ENCODE data around the gene NME4. TPM values are rescaled to one million over a fixed set of nuclear protein-coding genes. Genes with fewer than 3 reads are reported as not detected.
"Not testable (repeated sequence)": the region's sequence is repeated elsewhere in the genome, so short reads cannot be mapped to it uniquely, and the experiment has no call there.

NME4 gene
- 101 TPM for total RNA-seq
- long read RNA-seq, transcript NME4-201 (5 exons, 995 nt), result major isoform, 65 of 93 reads
- long read RNA-seq, partial matches to known transcripts, result 8 of 93 reads
- long read RNA-seq, other reads (novel, unspliced or antisense), result 11 of 93 reads

DNA sequence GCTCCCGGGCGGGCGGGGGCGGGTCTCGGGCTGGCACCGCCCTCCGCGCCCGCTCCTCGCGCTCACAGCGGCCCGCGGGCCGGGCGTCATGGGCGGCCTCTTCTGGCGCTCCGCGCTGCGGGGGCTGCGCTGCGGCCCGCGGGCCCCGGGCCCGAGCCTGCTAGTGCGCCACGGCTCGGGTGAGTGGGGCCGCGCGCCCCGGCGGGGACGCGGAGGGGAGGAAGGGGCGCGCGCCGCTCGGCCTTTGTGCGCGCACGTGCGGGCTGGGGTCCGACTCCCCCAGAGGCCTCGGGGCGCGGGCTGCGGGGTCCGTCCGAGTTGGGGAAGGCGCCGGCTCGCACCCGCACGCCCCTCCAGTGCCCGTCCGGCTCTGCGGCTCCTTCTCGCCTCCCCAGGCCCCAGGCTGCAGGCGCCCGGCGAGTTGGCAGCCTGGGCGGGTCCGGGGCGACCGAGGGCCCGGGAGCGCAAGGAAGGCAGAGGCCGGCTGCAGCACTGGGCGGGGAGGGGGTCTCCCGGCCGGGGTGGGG lies at the start of gene NME4:
Gene NME4, plus strand, starts transcription at position 65 of the 527 bp plus-strand sequence. Its CDS starts 24 bp downstream, at position 89.
- Histone ChIP-seq H3K36me3 (peaks cover 6% of the 10 kb centered on the region), H3K27me3 (ENCODE audit: low read depth) (no peaks in the 10 kb centered on the region), H3K4me1 (peaks cover 35% of the 10 kb centered on the region), H3K9me3 (replicated peaks) (no peaks in the 10 kb centered on the region), H3K4me3 (peak within 1 kb of the TSS; percentile 75), H3K27ac (replicated peaks) (peak within 1 kb of the TSS; percentile 91)
- intact Hi-C loops (cut with micrococcal nuclease), result no loop called here
- no peak for TF ChIP-seq CTCF (IDR thresholded peaks at IDR 0.05; ENCODE audit: borderline replicate concordance)
- DNase-seq, result no peak

DNA sequence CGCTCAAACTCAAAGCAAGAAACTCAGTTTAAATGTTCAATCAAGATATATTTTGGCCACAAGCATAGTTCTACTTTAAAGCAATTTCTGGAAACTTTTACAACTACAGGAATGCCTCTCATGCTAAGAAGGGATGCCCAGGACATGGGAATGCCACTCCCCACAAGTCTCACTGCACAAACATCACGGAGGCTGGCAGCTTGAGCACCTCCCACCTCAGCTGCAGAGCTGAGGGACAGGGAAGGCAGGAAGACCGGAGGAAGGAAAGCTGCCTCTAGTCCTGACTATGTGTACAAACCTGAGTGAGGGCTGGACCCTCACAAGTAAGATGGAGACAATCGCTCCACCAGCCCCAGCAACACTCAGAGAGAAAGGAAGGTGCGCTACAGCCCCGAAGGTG lies 49.8 kb upstream of the NME4 start:
- H3K4me1 ChIP-seq, result peaks cover 27% of the 10 kb centered on the region
- no peak overlapping the region for H3K27ac ChIP-seq (replicated peaks)
- intact Hi-C loops (cut with micrococcal nuclease), result no loop called here
- H3K27me3 ChIP-seq (ENCODE audit: low read depth), result no peaks in the 10 kb centered on the region
- H3K4me3 ChIP-seq, result no peak overlapping the region
- no peak for DNase-seq
- no peak for TF ChIP-seq CTCF (IDR thresholded peaks at IDR 0.05; ENCODE audit: borderline replicate concordance)
- no peaks in the 10 kb centered on the region for H3K9me3 ChIP-seq (replicated peaks)
- H3K36me3 ChIP-seq, result peaks cover 23% of the 10 kb centered on the region

DNA sequence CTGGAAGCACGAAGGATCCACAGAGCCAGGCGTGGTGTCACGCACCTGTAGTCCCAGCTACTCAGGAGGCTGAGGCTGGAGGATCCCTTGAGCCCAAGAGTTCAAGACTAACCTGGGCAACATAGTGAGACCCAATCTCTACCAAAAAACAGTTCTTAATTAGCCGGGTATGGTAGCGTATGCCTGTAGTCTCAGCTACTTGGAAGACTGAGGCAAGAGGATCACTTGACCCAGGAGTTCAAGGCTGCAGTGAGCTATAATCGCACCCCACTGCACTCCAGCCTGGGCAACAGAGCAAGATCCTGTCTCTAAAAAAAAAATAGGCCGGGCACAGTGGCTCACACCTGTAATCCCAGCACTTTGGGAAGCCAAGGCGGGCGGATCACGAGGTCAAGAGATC lies 48.5 kb upstream of the NME4 start:
- H3K27me3 ChIP-seq (ENCODE audit: low read depth); H3K9me3 ChIP-seq (replicated peaks); intact Hi-C loops (cut with micrococcal nuclease); H3K4me3 ChIP-seq; H3K27ac ChIP-seq (replicated peaks); DNase-seq: not testable (repeated sequence)
- peaks cover 23% of the 10 kb centered on the region for H3K36me3 ChIP-seq
- H3K4me1 ChIP-seq, result peaks cover 32% of the 10 kb centered on the region

DNA sequence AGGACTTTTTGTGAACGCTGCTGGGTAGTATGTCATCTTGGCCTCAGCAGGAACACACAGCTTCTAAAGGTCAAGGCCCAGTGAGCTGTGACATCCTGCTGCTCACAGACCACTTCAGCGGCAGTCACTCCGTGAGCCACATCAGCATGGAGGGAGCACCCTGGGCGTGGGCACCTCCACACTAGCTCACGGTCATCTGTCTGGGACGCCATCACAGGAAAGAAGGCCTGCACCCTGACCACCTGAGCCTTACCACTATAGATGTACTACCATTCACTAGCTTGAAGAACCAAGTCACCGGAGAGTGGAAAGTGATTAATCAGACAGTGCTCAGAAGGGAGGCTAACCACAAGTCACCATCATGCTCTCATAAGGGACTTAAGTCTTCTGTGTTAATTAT lies 47.8 kb upstream of the NME4 start:
- H3K9me3 ChIP-seq (replicated peaks), result no peaks in the 10 kb centered on the region
- no peak overlapping the region for H3K4me3 ChIP-seq
- no peak for DNase-seq
- H3K27ac ChIP-seq (replicated peaks), result no peak overlapping the region
- intact Hi-C loops (cut with micrococcal nuclease), result no loop called here
- H3K27me3 ChIP-seq (ENCODE audit: low read depth), result no peaks in the 10 kb centered on the region
- peaks cover 23% of the 10 kb centered on the region for H3K36me3 ChIP-seq
- no peak for TF ChIP-seq CTCF (IDR thresholded peaks at IDR 0.05; ENCODE audit: borderline replicate concordance)
- H3K4me1 ChIP-seq, result peaks cover 32% of the 10 kb centered on the region

DNA sequence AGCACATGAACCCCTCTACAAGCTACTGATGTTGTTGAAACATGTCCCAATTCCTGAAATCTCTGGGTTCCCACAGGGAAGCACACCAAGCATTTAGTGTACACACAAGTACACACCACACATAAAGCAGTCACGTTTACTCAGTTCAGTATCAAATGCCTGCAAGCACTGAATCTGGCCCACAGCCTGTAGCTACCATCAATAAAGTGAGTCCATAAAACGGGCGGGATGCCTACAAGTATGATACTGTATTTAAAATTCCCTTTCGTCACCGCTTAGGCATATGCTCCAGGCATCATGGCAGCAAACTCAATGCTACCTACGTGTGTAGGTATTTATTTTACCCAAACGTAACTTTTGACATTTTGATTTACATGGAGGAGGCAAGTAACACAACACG lies 46.8 kb upstream of the NME4 start:
- Histone ChIP-seq H3K27ac (replicated peaks) (no peak overlapping the region), H3K27me3 (ENCODE audit: low read depth) (no peaks in the 10 kb centered on the region), H3K36me3 (peaks cover 14% of the 10 kb centered on the region), H3K4me3 (no peak overlapping the region), H3K4me1 (peaks cover 29% of the 10 kb centered on the region), H3K9me3 (replicated peaks) (no peaks in the 10 kb centered on the region)
- no peak for TF ChIP-seq CTCF (IDR thresholded peaks at IDR 0.05; ENCODE audit: borderline replicate concordance)
- intact Hi-C loops (cut with micrococcal nuclease), result loop anchor here (10.0 kb wide), 1 partner anchor 125 kb away; the partner anchor contains the start of gene LUC7L
- DNase-seq, result no peak

- no peaks in the 10 kb centered on the region for H3K27me3 ChIP-seq (ENCODE audit: low read depth)
- H3K4me1 ChIP-seq, result peaks cover 18% of the 10 kb centered on the region
- peak; percentile 41 for DNase-seq
- H3K4me3 ChIP-seq, result peak overlapping the region; percentile 80
- no peak for TF ChIP-seq CTCF (IDR thresholded peaks at IDR 0.05; ENCODE audit: borderline replicate concordance)
- H3K9me3 ChIP-seq (replicated peaks), result no peaks in the 10 kb centered on the region
- intact Hi-C loops (cut with micrococcal nuclease), result loop anchor here (10.0 kb wide), 1 partner anchor 127 kb away; the partner anchor contains the start of gene LUC7L
- peak overlapping the region; percentile 77 for H3K27ac ChIP-seq (replicated peaks)
- no peaks in the 10 kb centered on the region for H3K36me3 ChIP-seq
Measured at GRCh38 chr16:351804-352520, 45.0 kb upstream of the NME4 start.

Measured in left ventricle myocardium inferior (tissue), 1 donor.